NCI-H446 treated with DMSO at 0.1 percent for 48 hours (cell line): ENCODE data around the gene TMEM42.
"Not testable (repeated sequence)": the region's sequence is repeated elsewhere in the genome, so short reads cannot be mapped to it uniquely, and the experiment has no call there.

Experiments
- DNase-seq: peaks from one replicate; lab custom pipeline; 2025; lab: John Stamatoyannopoulos, UW

TMEM42 gene

GRCh38 chr3:44861412-44862225, at the start of gene TMEM42:
Gene TMEM42, plus strand, starts transcription at chr3:44861912. Its CDS starts 13 bp downstream, at chr3:44861925.
- peak; percentile 69 for DNase-seq

DNA sequence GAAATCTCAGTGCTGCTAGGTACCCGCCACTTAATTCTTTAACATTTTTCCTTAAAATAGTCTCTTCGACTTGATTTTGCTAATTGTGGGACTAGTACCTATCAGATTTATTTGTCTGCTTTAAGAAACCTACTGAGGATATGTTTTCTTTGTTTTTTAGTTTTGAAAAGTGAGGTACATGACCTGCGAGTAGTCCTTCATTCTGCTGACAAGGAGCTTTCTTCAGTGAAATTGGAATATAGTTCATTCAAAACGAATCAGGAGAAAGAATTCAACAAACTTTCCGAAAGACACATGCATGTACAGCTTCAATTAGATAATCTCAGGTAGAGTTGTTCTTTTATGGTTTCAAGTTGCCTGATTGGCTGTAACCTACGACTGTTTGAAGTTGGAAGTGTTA, 47.0 kb upstream of the TMEM42 start:
- DNase-seq = no peak

DNA sequence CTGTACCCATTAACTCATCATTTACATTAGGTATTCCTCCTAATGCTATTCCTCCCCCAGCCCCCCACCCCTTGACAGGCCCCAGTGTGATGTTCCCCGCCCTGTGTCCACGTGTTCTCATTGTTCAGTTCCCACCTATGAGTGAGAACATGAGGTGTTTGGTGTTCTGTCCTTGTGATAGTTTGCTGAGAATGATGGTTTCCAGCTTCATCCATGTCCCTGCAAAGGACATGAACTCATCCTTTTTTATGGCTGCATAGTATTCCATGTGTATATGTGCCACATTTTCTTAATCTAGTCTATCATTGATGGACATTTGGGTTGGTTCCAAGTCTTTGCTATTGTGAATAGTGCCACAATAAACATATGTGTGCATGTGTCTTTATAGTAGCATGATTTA, 45.4 kb upstream of the TMEM42 start:
- DNase-seq = not testable (repeated sequence)

DNA sequence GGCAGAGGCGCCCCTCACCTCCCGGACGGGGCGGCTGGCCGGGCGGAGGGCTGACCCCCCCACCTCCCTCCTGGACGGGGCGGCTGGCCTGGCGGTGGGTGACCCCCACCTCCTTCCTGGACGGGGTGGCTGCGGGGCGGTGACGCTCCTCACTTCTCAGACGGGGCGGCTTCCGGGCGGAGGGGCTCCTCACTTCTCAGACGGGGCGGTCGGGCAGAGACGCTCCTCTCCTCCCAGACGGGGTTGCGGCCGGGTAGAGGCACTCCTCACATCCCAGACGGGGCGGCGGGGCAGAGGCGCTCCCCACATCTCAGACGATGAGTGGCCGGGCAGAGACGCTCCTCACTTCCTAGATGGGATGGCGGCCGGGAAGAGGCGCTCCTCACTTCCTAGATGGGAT, 40.5 kb upstream of the TMEM42 start:
- not testable (repeated sequence) for DNase-seq

DNA sequence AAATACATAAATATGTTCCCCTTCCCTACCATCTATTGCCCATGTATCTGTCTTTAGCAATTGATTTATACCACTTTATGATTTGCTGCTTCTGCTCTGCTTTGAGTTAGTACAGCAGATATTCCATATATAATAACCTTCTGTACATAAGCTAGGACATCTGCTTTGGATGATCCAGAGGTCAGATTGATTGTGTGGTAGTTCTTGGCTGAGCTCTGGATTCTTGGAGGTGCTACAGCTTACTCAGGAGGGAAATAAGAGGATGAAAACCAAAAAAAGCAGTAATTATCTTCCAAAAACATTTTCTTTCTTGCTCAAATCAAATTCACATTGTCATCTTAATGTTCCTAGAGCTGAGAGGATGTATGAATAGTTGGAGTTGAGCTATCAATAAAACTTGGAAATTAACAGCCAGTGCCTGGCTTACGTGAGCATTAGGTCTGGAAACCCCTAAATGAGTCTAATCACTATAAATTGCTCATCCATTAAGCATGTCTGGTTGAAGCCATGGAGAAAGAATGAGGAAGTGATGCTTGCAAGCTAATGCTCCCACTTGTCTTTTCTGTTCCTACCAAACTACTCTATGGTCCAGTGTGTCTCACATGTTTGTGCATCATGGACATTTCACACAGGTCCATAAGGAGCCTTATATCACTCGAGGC, 36.3 kb upstream of the TMEM42 start:
- DNase-seq = no peak

DNA sequence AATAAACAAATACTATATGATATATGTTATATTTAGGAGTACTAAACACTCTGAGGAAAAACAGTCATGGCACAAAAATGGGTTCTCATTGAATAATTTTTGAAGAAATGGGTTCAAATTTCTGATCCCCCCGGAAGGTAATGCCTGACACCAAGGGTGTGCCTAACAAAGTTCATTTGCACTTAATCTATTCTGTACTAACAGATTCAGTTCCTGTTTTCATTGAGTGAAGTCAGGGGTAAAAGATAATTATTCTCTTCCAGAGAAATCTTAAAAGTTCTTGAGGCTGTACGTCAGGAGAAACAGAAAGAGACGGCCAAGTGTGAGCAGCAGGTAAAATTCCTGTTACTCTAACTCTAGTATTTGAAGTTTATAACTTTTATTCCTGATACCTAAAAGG, 34.5 kb upstream of the TMEM42 start:
- no peak for DNase-seq

DNA sequence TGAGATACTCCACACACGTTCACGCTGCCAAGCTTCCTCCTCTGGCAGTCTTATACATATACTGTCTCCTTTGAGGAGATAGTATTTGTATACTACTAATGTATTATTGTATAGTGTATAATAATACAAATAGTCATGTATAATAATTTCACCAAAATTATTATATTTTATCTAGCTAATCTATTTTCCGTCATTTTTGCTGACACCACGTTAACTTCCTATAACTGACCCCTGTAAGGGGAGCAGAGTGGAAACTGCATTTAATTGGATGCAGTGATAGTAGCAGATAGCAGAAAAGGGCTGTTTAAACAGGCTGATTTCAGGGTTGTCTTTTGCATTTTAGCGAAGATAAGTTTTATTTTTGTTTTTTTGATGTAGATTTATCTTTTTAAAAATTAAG, 30.5 kb upstream of the TMEM42 start:
- DNase-seq = no peak

- no peak for DNase-seq
These were observed 29.7 kb upstream of the TMEM42 start for GRCh38 chr3:44832032-44832431.

DNA sequence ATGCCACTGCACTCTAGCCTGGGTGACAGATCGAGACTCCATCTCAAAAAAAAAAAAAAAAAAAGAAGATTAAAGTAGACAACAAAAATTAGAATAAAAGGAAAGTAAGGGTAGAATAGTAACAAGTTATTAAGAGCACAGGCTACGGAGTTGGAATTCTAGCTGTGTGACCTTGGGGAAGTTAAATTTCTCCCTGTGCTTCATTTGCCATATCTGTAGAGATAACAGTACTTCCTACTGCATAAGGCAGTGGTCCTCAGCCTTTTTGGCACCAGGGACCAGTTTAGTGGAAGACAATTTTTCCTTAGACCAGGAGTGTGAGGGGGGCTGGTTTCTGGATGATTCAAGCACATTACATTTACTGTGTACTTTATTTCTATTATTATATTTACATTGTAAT, 28.7 kb upstream of the TMEM42 start:
- DNase-seq = no peak

DNA sequence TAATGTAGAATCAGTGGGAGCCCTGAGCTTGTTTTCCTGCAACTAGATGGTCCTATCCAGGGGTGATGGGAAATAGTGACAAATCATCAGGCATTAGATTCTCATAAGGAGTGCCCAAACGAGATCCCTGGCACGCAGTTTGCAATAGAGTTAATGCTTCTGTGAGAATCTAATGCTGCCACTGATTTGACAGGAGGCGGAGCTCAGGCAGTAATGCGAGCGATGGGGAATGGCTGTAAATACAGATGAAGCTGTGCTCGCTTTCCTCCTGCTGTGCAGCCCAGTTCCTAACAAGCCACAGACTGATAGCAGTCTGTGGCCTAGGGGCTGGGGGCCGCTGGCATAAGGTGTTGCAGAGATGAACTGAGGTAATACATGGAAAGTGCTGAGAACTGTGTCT, 28.3 kb upstream of the TMEM42 start:
- DNase-seq = no peak

GRCh38 chr3:44835684-44836083, 26.0 kb upstream of the TMEM42 start:
- DNase-seq = no peak

DNA sequence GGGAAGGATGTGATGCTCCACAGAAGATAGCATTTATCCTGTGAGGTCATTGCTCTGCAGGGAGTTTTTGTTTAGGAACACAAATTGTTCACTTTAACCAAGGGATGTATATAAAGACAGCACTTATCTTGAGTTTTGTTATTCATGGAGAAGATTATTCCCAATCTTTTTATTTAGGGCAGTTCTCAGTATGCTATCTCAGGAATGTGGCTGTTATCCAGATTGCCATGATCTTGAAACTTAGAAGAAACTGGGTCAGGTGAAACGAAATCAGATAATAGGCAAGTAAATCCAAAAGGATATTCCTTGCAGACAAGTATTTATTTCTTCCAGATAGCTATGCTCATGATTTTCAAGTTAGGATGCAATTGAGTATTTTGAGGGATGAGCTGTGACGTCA, 19.3 kb upstream of the TMEM42 start:
- no peak for DNase-seq

- DNase-seq = no peak
These were observed 15.9 kb upstream of the TMEM42 start for GRCh38 chr3:44845528-44846520.

GRCh38 chr3:44848634-44849033, 13.1 kb upstream of the TMEM42 start:
- DNase-seq = no peak

- not testable (repeated sequence) for DNase-seq
These were observed 5.0 kb upstream of the TMEM42 start for GRCh38 chr3:44856663-44857062.

DNA sequence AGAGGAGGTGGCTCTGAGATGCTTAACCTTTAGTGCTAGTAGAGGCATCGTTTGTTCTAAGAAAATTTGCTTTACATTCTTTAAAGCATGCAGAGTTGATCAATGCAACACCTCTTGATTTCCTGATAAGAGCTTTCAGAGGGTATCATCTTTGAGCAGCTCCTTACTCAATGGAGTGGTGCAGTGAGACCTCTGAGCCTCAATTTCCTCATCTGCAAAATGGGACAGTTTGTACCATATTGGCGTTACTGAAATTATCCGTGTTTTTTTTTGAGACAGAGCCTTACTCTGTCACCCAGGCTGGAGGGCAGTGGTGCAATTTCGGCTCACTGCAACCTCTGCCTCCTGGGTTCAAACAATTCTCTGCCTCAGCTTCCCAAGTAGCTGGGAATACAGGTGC, 1.6 kb upstream of the TMEM42 start:
- no peak for DNase-seq

DNA sequence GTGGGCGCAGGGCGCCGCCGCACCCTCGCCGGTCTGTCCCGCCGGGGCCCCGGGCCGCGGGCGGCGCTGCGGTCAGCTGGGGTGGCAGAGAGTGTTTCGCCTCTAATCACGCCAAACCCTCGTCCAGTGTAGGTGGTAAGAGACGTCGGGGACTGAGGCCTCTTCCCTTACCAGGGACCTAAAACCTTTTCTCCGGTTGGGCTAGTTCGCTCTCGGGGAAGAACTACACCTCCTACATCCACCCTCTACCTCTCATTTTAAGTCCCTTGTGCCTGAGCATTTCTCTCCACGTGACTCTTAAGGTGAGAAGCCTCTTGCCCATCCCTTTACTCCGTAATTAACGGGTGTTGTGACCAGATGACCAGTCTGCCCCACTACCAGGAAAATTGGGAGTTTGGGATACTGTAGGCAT, 520 bp downstream of the TMEM42 start:
- DNase-seq = no peak

GRCh38 chr3:44865272-44866035, 3.7 kb downstream of the TMEM42 start:
- DNase-seq = no peak

DNA sequence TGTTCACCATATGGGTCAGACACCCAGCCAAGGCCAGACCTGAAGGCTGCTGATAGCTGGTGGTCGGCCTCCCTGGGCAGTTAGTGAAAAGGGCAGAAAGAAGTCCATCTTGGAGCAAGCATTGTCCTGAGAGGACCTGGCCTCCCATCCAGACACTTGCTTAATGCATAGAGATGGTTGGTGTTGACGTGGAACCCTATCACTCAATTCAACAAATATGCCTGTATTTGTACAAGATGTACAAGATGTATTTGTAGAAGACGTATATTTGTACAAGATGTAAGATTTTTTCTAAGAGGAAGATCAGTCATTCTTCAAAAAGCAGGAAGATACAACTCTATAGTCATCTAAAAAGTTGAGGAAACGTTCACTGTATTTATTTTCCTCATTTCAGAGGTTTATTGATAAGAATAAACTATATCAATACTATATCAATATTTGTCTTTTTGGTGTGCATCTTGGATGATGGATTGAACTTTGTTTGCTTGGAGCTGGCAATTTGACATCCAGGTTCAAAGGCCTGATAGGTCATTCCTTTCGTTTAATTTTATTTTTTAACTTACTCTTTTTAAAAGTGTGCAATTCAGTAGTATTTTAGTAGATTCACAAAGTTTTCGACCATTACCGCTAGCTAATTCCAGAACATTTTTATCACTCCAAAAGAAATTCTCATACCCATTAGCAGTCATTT, 5.9 kb downstream of the TMEM42 start:
- DNase-seq = no peak

DNA sequence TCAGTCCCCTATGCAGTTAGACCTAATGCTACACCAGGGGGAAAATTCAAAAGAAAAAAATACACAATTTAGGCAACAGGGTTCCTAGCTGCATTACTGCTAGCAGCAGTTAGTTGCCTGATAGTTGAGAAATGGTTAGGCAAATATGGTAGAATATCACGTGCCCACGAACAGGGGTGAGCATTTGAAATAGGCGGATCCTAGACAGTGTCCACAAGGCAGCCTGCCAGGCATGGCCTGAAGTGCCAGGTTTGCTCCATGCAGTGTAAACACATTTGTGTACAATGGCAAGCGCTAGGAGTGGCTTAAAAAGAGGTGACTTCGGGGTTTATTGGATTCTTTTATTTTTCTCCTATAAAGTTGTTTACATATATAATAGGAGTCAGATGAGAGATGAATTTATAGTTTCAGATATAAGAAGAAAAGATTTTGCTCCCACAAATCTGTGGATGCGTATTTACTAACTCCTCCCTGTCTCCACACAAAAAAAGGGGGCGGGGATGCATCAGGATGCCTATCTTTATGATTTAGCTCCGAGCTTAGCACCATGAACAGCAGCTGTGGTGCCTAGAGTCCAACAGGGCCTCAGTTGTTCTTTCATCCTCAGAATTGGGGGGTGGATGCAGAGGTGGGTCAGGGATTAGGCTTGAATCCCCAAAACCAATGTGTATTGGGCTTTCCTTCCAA, 8.8 kb downstream of the TMEM42 start:
- DNase-seq = no peak
